ENCODE measurements around the gene MALSU1. TPM values are rescaled to one million over a fixed set of nuclear protein-coding genes. Genes with fewer than 3 reads are reported as not detected.

The MALSU1 gene
- total and polyA plus RNA-seq, 2 of the 13 experiments (the other 11 are each of a cell fraction or from before 2014, with no cell fraction given), result 72.0 to 141 TPM

GRCh38 chr7:23338863-23339262 lies 39.7 kb downstream of the MALSU1 start:
- FAIRE-seq, result no peak

More at GRCh38 chr7:23338863-23339262, 39.7 kb downstream of the MALSU1 start:
- Histone ChIP-seq H3K4me3 (replicated peaks in 1 of 3; ENCODE audit: insufficient read depth in 1 of 3, low read depth in 2 of 3, low read length in 3 of 3) (no peak overlapping the region), H3K27me3 (ENCODE audit: control insufficient read depth in 1 of 2, insufficient read depth in 2 of 2, low read length in 2 of 2) (no peaks in the 10 kb centered on the region), H3K4me2 (ENCODE audit: low read depth, low read length) (no peak overlapping the region), H3K9me3 (ENCODE audit: low read length) (peaks cover 8% of the 10 kb centered on the region; the same call in 1 of the 2 replicates), H3K27ac (ENCODE audit: extremely low read length, insufficient read depth, low read length) (no peak overlapping the region), H3K9ac (ENCODE audit: insufficient read depth, low read depth, low read length) (no peak overlapping the region), H3K4me1 (ENCODE audit: insufficient read depth, low read length) (peaks cover 60% of the 10 kb centered on the region), H3K36me3 (replicated peaks in 1 of 2; ENCODE audit: control insufficient read depth in 1 of 2, insufficient read depth in 2 of 2, low read length in 2 of 2) (peaks cover 11 to 56% of the 10 kb centered on the region in 2 experiments), H3K79me2 (ENCODE audit: insufficient read depth, low read length) (no peaks in the 10 kb centered on the region), H2AFZ (ENCODE audit: low read length) (no peak overlapping the region), H4K20me1 (ENCODE audit: insufficient read depth, low read length) (no peaks in the 10 kb centered on the region)
- in situ Hi-C loops (cut with HindIII; ENCODE audit: extremely low pct_ligation_motif_present, low pct_unique_long_range_greater_than_20kb) (no loop called here), intact Hi-C loops (cut with micrococcal nuclease; ENCODE audit: unreplicated experiment) (loop anchor here (5.0 kb wide), 1 partner anchor 42 kb away; the partner anchor contains the start of gene MALSU1)
- WGBS (ENCODE audit: low lambda C conversion rate), result 89% methylated on average over 2 of the region's 2 CpGs
- DNase-seq (ENCODE audit: low spot score), result no peak
- POLR2A ChIA-PET, result interaction anchor here (0.8 to 2.9 kb wide), 3 partner anchors 20 to 134 kb away, joined by 3 to 29 read pairs (median 4); no protein-coding TSS in a partner anchor
- ATAC-seq, result no peak
- no TSS peak for BruUV-seq (replicated peaks)
- TF ChIP-seq PBX2 (CRISPR knock-in tag; IDR thresholded peaks at IDR 0.05), result no peak
- no peak for TF ChIP-seq ZNF337 (CRISPR knock-in tag; IDR thresholded peaks at IDR 0.05; ENCODE audit: borderline replicate concordance, low read depth)
- no peak for TF ChIP-seq ZSCAN21 (CRISPR knock-in tag; IDR thresholded peaks at IDR 0.05; ENCODE audit: borderline replicate concordance)
- TF ChIP-seq HNF1A (IDR thresholded peaks at IDR 0.05; ENCODE audit: low read depth), result no peak
- no peak for TF ChIP-seq HNF1A (CRISPR knock-in tag; IDR thresholded peaks at IDR 0.05; ENCODE audit: borderline replicate concordance)
- TF ChIP-seq MED8 (CRISPR knock-in tag; IDR thresholded peaks at IDR 0.05; ENCODE audit: insufficient replicate concordance), result no peak
- TF ChIP-seq ZFY (CRISPR knock-in tag; IDR thresholded peaks at IDR 0.05), result no peak
- CTCF ChIA-PET (ENCODE audit: low intra/inter-chr PET ratio, low total read pairs), result no interaction called here
